ENCODE measurements around the gene PAX8. TPM values are rescaled to one million over a fixed set of nuclear protein-coding genes. Genes with fewer than 3 reads are reported as not detected.
A peak's percentile ranks its signal among the peaks of the same experiment; 100 is the strongest.

The PAX8 gene
- total RNA-seq, 2 experiments from 2014 or later, result 0.36 to 0.52 TPM

- peaks cover 81% of the 10 kb centered on the region for H3K36me3 ChIP-seq (ENCODE audit: insufficient read depth, low read length)
- no peaks in the 10 kb centered on the region for H3K27me3 ChIP-seq (ENCODE audit: control insufficient read depth in 1 of 2, insufficient read depth in 2 of 2, low read length in 2 of 2)
- ChIA-PET CTCF (interaction anchor here (1.7 to 2.7 kb wide), 2 partner anchors 16 to 46 kb away, joined by 4 to 11 read pairs; no protein-coding TSS in a partner anchor), POLR2A (interaction anchor here (0.7 to 4.6 kb wide), 5 partner anchors 8 to 44 kb away, joined by 3 to 22 read pairs (median 4); partner anchors contain the start of gene PSD4)
- peak overlapping the region; percentile 22 to 45 for H3K27ac ChIP-seq (ENCODE audit: low read depth in 1 of 2, low read length in 2 of 2)
- H3K4me3 Mint-ChIP-seq, result no peak overlapping the region
- H3K36me3 Mint-ChIP-seq (ENCODE audit: low read depth), result peaks cover 86% of the 10 kb centered on the region
- peaks cover 98% of the 10 kb centered on the region for H3K4me1 ChIP-seq (ENCODE audit: insufficient read depth, low read length)
- no peak overlapping the region for H3K4me3 ChIP-seq (ENCODE audit: low read length)
- no peak for ATAC-seq (ENCODE audit: poor library complexity)
- DNase-seq, result no peak
- H3K27ac Mint-ChIP-seq, result peak overlapping the region; percentile 93
- H3K27me3 Mint-ChIP-seq, result no peaks in the 10 kb centered on the region
- H3K9me3 ChIP-seq (ENCODE audit: control insufficient read depth in 1 of 2, insufficient read depth in 1 of 2, low read length in 2 of 2), result no peaks in the 10 kb centered on the region
- intact Hi-C loops (cut with DNase I, micrococcal nuclease), result no loop called here
- peaks cover 91% of the 10 kb centered on the region for H3K4me1 Mint-ChIP-seq (ENCODE audit: low read depth)
- H3K9me3 Mint-ChIP-seq, result no peaks in the 10 kb centered on the region
- TF ChIP-seq CTCF (IDR thresholded peaks at IDR 0.05), result no peak
Observed at GRCh38 chr2:113182471-113183260, 96.1 kb downstream of the PAX8 start.

- intact Hi-C loops (cut with DNase I, micrococcal nuclease), result loop anchor here in 1 of 2 experiments (2.0 kb wide), 1 partner anchor 43 kb away; no protein-coding TSS in a partner anchor
- Mint-ChIP-seq H3K4me1 (ENCODE audit: low read depth) (peaks cover 93% of the 10 kb centered on the region), H3K36me3 (ENCODE audit: low read depth) (peaks cover 89% of the 10 kb centered on the region), H3K9me3 (no peaks in the 10 kb centered on the region), H3K27me3 (no peaks in the 10 kb centered on the region), H3K27ac (peak overlapping the region; percentile 93), H3K4me3 (peak overlapping the region; percentile 71)
- DNase-seq, result peak in 4 of 14 experiments; percentile 41 to 50 (median 42)
- H3K9me3 ChIP-seq (ENCODE audit: control insufficient read depth in 1 of 2, insufficient read depth in 1 of 2, low read length in 2 of 2), result no peaks in the 10 kb centered on the region
- TF ChIP-seq CTCF (IDR thresholded peaks at IDR 0.05), result no peak
- H3K36me3 ChIP-seq (ENCODE audit: insufficient read depth, low read length), result peaks cover 83% of the 10 kb centered on the region
- POLR2A ChIA-PET, result interaction anchor here (0.8 to 4.6 kb wide), 7 partner anchors 11 to 43 kb away, joined by 3 to 20 read pairs (median 7); no protein-coding TSS in a partner anchor
- CTCF ChIA-PET, result interaction anchor here (1.1 to 3.5 kb wide), 7 partner anchors 9 to 197 kb away, joined by 3 to 39 read pairs (median 7); no protein-coding TSS in a partner anchor
- peak; percentile 51 for ATAC-seq (ENCODE audit: poor library complexity)
- H3K27ac ChIP-seq (ENCODE audit: low read depth in 1 of 2, low read length in 2 of 2), result peak overlapping the region; percentile 32 to 45
- H3K27me3 ChIP-seq (ENCODE audit: control insufficient read depth in 1 of 2, insufficient read depth in 2 of 2, low read length in 2 of 2), result no peaks in the 10 kb centered on the region
- peak overlapping the region; percentile 26 for H3K4me3 ChIP-seq (ENCODE audit: low read length)
- peaks cover 100% of the 10 kb centered on the region for H3K4me1 ChIP-seq (ENCODE audit: insufficient read depth, low read length)
Observed at GRCh38 chr2:113181258-113182051, 97.3 kb downstream of the PAX8 start.
